Activated gamma-delta T cell (primary cell): ENCODE measurements around the gene MAP1LC3C.
"Not testable (repeated sequence)": the region's sequence is repeated elsewhere in the genome, so short reads cannot be mapped to it uniquely, and the experiment has no call there.

ENCODE experiments used
- DNase-seq: peaks from one replicate; lab custom pipeline; 2025; lab: John Stamatoyannopoulos, UW

The MAP1LC3C gene

DNA sequence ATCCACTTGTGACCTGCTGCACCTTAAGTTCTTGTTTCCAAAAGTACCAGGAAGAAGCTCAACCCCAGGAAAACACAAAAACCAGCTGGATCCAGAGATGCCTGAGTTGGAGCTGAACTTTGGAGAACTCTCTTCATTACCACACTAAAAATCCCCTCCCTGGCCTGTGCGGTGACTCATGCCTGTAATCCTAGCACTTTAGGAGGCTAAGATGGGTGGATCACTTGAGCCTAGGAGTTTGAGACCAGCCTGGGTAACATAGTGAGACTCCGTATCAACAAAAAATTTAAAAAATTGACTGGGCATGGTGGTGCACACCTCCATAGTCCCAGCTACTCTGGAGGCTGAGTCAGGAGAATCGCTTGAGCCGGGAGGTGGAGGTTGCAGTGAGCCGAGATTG is 6.2 kb downstream of the MAP1LC3C start:
- DNase-seq = no peak

DNA sequence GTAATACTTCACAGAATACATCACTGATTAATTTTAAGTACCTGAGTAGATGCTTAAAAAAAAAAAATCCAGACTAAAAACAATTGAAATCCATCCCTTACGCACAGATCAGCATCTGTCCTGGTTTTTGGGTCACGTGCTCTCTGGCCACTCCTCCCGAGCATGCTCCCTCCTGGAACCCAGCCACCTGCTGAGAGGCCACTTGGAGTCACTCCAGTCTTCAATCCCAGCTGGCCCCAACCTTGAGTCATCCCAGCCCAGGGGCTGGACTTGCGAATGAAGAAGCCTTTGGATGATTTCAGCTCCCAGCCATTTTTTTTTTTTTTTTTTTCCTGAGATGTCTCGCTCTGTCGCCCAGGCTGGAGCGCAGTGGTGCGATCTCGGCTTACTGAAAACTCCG is 8.9 kb downstream of the MAP1LC3C start:
- no peak for DNase-seq

DNA sequence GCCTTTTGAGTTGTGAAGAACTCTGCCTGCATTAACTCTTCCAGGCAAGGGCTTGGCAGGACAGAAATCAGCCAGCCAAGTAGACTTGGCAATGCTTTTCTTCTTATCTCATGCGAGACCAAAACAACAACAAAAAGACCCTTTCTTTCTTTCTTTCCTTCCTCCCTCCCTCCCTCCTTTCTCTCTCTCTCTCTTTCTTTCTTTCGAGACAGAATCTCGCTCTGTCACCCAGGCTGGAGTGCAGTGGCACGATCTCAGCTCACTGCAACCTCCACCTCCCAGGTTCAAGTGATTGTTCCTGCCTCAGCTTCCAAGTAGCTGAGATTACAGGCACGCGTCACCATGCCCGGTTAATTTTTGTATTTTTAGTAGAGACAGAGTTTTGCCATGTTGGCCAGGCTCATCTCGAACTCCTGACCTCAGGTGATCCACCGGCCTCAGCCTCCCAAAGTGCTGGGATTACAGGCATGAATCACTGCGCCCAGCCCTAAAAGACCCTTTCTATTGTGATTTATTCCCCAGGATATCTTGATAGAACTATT is 10.4 kb downstream of the MAP1LC3C start:
- not testable (repeated sequence) for DNase-seq

DNA sequence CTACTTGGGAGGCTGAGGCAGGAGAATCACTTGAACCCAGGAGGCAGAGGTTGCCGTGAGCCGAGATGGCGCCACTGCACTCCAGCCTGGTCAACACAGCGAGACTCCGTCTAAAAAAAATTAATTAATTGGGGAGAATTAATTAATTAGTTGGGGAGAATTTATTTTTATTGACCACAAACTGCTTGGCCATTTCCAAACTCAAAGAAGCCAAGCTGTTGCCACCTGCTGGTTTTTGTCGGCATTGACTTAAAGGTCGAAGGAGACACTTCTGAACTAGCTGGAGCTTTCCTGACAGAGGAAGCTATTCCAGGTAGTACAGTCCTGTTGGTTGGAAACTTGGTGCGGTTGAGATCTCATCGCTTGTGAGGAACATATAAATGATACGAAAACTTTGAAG is 13.1 kb downstream of the MAP1LC3C start:
- no peak for DNase-seq

DNA sequence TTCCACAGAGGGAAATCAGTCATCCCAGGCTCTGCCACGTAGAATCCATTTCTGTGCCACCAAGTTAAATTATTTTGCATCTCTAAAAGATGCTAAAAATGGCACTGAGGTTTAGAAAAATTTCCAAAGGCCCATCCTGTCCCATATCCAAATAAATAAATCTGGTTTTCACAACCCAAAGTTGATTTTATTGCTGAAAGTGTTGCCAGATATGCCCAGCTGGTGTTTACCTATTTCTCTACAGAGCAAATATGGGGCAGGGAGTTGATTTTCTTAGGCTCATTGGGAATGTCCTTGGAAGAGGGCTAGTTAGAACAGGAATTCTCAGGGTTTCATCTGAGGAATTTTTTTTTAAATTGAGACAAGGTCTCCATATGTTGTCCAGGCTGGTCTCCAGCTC is 19.0 kb downstream of the MAP1LC3C start:
- no peak for DNase-seq

DNA sequence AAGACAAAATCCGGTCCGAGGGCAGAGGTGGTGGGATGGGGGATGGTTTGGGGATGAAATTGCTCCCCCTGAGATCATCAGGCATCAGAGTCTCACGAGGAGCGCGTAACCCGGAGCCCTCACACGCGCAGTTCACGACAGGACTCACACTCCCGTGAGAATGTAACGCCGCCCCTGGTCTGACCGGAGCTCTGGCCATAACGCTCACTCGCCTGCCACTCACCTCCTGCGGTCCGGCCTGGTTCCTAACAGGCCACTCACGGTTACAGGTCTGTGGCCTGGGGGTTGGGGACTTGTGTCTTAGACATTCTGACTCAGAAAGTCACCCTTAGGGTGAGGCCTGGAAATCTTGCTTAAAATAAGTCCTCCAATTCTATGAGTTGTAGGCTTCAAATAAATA is 19.8 kb downstream of the MAP1LC3C start:
- DNase-seq = no peak

DNA sequence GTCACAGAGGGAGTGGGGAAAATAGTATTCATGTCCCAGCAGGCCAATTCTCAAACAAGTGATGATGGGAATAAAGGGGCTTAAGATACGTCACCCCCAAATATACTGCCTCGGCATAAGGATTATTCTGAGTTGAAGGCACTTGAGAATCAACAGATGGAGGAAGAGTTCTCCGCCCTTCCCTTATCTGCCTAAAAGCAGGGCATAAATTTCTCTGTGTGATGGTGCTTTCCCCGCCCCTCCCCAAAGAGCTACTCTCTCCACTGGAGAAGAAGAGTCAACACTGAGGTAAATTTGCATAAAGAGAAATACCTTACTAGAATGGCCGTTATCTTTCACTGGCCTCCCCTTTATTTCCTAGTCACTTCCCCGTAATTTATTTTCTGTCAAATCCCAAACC is 22.7 kb downstream of the MAP1LC3C start:
- DNase-seq = no peak

DNA sequence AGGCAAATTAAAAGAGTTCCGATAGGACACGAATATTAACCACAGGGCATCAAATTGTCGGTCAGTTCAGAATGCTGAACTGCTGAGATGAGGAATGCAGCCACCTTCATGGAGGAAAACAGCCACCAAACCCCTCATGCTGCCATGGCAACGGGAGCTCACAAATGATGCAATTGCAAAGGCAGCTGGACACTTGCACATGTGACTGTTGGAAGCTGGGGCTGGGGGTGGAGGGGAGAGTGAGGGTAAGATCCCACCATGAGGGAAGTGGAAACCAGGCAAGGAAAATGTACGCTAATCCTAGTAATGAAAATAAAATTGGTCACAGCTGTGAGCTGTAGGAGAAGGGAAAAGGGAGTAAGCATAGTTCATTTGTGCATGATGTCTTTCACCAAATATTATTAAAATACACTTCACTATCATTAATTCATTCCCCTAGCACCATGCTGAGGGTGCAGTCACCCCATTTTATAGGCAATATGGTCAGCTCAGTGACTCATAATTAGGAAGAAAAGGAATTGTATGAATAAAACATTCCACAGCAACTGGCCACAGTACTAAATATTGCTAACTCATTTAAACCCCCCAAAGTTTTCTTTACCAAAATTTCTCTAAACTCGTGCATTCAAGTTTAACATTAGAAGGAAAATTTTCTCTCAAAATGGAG is 26.1 kb downstream of the MAP1LC3C start:
- DNase-seq = no peak

DNA sequence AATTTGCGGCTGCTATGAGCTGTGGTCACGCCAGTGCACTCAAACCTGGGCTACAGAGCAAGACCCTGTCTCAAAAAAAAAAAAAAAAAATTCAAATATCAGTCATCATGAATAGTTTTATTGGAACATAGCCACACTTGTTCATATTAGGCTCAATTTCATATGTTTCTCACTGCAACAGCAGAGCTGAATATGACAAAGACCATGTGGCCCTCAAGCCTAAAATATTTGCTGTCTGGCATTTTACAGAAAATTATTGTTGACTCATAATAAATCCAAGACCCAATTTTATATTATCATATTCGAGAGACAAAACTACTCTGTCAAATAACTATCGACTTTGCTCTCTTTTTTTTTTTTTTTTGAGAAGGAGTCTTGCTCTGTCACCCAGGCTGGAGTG is 30.3 kb downstream of the MAP1LC3C start:
- DNase-seq = no peak

DNA sequence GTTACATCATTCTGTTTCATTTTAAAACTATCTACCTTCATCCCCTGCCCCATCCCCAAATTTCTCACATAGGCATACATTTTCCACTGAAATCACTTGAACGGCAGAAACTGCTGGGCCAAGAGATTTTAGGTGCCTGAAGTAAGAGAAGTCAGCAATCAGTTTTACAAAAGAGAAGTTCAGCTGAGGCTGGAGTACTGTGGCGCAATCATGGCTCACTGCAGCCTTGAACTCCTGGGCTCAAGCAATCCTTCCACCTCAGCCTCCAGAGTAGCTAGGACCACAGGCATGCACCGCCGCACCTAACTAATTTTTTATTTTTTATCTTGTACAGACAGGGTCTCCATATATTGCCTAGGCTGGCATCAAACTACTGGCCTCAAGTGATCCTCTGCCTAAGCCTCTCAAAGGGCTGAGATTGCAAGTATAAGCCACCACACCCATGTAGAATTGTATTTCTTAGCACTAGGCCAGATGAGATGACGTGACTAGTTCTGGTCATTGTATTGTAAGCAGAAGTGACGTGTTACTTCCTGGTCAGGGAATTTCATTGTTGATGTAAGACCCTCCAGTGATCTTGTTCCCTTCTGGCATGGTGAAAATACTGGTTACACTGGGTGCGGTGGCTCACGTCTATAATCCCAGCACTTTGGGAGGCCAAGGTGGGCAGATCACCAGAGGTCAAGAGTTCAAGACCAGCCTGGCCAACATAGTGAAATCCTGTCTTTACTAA is 34.2 kb downstream of the MAP1LC3C start:
- DNase-seq = no peak

DNA sequence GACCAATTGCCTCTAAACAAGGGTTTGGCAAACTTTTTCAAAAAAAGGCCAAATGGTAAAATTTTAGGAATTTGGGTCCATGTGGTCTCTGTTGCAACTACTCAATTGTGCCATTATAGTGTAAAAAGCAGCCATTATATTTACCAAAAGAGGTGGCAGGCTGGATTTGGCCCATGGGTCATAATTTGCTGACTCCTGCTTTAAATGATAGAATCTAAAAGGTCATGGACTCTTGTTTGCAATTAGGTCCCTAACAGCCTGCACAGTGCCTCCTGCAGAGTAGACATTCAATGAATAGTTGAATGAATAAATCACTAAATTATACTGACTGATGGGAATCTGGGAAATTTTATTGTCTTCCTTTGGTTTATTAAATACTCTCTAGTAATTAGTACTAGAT is 35.2 kb downstream of the MAP1LC3C start:
- no peak for DNase-seq

DNA sequence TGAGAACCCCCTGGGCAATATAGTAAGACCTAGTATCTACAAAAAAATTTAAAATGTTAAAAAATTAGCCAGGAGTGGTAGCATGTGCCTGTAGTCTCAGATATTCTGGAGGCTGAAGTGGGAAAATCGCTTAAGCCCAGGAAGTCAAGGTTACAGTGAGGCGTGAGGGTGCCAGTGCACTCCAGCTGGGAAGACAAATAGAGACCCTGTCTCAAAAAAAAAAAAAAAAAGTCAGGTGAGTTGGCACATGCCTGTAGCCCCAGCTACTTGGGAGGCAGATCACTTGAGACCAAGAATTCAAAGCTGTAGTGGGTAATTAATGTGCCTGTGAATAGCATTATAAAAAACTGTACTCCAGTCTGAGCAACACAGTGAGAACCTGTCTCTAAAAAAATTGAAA is 36.7 kb downstream of the MAP1LC3C start:
- DNase-seq = no peak

DNA sequence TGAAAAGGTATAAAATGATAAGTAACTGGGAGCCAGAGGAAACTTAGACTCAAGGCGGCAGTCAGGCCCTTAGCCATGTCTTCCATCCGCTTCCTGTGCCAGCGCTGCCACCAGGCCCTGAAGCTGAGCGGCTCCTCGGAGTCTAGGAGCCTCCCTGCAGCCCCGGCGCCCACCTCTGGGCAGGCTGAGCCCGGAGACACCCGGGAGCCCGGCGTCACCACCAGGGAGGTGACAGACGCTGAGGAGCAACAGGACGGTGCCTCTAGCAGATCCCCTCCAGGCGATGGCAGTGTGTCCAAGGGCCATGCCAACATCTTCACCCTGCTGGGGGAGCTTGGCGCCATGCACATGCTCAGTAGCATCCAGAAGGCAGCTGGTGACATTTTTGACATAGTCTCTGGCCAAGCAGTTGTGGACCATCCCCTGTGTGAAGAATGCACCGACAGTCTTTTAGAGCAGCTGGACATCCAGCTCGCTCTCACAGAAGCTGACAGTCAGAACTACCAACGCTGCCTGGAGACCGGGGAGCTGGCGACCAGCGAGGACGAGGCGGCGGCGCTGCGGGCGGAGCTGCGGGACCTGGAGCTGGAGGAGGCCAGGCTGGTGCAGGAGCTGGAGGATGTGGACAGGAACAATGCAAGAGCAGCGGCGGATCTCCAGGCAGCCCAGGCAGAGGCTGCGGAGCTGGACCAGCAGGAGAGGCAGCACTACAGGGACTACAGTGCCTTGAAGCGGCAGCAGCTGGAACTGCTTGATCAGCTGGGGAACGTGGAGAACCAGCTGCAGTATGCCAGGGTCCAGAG is 41.0 kb downstream of the MAP1LC3C start, which contains the start of gene BECN2:
Gene BECN2, plus strand, starts transcription at position 76 of the 803 bp plus-strand sequence. Its CDS starts 0 bp downstream, at position 76.
- DNase-seq = no peak

DNA sequence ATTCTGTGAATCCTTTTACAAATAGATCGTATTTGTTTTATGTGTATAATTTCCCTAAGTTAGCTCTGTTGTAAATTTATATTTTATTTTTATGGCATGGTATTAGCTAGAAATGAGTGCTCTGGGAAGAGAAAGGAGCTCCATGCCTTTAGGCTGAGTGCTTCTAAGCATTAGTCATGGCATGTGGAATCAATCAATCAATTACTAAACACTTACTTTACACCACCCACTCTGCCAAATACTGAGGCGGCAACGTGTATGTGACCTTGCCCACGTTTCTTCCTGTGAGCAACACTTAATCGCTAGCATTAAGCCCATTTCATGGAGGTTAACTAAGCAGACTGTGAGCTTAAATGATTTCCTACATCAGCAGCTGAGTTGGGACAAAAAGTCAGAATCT is 48.5 kb downstream of the MAP1LC3C start:
- no peak for DNase-seq

DNA sequence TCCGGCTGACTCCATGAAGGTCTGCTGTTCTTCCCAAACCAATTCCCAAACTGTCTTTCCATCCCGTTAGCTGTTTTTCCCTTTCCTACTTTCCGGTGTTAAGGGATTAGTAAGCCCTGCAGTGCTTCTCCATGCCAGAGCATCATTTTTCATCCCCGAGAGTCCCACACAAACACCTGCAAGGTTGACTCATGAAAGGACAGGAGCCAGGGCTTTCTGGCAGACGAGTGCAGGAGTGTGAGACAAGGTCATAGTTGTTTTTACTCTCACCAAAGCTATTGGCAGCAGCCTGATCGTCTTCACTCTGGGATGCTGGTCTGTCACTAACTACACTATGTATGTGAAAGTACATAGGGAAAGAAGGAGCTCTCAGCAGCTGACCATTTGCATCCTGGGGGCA is 51.5 kb downstream of the MAP1LC3C start:
- DNase-seq = no peak
